ENCODE data around the gene CTNNBL1.

CTNNBL1 gene

DNA sequence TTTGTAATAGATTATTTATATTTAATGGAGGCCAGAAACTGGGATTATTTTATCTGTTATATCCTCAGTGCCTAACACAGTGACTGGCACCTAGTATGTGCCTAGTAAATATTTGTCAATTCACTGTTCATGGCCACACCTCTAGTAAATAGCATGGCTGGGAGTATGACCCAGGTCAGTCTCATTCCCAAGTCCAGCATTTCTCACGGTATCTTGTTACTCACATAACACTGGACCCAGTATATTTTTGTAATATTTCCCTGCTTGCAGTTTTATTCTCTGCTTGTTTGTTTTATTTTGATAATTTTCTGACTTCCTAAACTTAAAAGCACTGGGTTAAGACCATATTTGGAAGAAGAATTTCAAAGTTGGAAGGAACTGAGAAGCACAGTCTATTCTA lies 47.7 kb downstream of the CTNNBL1 start:
- no peak for DNase-seq (ENCODE audit: low read depth)

- no peak for DNase-seq (ENCODE audit: low read depth)
Observed at GRCh38 chr20:37742131-37742530, 48.3 kb downstream of the CTNNBL1 start.

DNA sequence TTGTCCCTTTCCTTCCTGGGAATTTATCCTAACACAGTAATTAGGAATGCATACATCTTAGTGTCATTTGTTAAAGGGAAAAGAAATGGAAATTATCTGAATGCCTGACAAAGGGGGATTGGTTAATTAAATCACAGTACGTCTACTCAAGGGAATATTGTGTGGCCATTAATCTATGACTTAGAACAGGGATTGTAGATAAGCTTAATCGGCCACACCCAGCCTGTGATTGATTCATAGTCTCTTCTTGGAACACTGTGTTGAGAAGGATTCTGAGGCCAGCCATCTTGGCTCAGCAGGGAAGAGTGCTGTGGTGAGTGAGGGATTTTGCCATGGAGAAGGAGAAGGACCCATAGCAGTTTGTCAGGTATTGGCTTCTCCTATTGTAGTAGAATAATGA lies 50.5 kb downstream of the CTNNBL1 start:
- no peak for DNase-seq (ENCODE audit: low read depth)

GRCh38 chr20:37745553-37745952 lies 51.7 kb downstream of the CTNNBL1 start:
- no peak for DNase-seq (ENCODE audit: low read depth)

GRCh38 chr20:37748015-37748414 lies 54.2 kb downstream of the CTNNBL1 start:
- DNase-seq (ENCODE audit: low read depth), result no peak

- DNase-seq (ENCODE audit: low read depth), result no peak
Observed at GRCh38 chr20:37749218-37749617, 55.4 kb downstream of the CTNNBL1 start.

- DNase-seq (ENCODE audit: low read depth), result no peak
Observed at GRCh38 chr20:37749620-37750403, 56.0 kb downstream of the CTNNBL1 start.

GRCh38 chr20:37755665-37756064 lies 61.8 kb downstream of the CTNNBL1 start:
- DNase-seq (ENCODE audit: low read depth), result no peak

DNA sequence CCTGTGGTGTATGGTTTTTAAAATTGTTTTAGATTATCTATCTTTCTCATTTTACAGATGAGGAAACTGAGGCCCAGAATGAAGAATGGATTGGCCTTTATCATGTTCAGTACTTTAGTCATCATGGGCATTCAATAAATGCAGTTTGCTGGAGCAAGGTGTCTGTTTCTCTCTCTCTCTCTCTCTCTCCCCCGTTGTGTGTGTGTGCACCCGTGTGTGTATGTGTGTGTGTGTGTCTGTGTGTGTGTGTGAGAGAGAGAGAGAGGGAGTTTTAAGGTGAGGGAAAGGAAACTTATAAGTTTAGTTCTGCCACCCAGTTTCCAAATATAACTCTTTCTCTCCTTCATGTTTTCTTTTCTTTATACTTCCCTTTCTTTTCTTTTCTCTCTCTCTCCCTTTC lies 62.4 kb downstream of the CTNNBL1 start:
- no peak for DNase-seq (ENCODE audit: low read depth)

DNA sequence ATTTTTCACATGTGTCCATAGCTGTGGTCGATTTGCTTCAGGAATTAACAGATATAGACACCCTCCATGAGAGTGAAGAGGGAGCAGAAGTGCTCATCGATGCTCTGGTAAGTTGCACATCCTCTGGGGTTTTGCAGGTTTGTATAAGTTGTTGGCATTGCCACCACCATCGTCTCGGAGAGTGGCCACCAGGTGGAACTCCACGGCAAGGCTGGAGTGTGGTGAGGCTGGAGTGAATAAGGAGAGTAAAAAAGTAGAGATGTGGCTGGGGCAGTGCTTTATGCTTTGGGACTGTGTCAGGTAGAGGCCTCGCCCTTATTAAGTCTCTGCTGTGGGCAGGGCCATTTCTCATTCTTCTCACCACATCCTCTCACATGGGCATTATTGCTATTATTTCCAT lies 63.7 kb downstream of the CTNNBL1 start:
- no peak for DNase-seq (ENCODE audit: low read depth)

- DNase-seq (ENCODE audit: low read depth), result no peak
Observed at GRCh38 chr20:37758332-37758731, 64.5 kb downstream of the CTNNBL1 start.

- DNase-seq (ENCODE audit: low read depth), result no peak
Observed at GRCh38 chr20:37759052-37759553, 65.3 kb downstream of the CTNNBL1 start.

- no peak for DNase-seq (ENCODE audit: low read depth)
Observed at GRCh38 chr20:37759761-37760209, 66.0 kb downstream of the CTNNBL1 start.

- DNase-seq (ENCODE audit: low read depth), result no peak
Observed at GRCh38 chr20:37760322-37760721, 66.5 kb downstream of the CTNNBL1 start.

DNA sequence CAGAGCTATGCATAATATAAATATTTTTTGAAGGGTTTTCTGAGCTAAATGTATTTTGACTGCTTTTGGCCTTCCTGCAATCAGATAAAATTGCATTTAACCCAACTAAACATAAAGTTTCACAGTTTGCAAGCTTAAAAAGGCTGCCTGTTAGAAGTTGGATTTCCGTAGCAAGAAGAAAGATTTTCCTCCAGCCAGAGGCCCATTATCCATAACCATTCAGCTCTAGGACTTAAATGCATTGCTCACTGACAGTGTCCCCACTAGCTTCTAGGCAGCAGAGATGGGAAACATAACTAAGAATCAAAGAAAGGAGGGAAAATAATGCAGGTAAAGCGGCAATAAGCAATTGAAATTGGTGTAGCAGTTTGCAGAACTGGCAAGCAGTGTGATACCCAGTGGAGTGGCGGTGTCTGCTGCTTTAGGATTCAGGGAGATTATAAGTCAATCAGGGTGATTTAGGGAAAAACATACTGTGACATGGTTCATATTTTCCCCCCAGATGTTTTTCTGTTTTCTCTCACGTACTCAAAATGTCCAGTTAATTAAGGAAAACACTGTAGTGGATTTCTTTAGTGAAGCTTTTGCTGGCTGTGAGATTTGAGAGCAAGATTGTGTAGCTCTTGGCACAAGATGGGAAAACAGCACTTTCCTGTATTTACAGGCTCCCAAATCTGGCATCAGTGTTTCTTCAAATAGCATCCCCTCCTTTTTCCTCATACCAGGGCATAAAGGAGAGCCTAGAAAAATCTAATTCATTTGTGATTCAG lies 69.1 kb downstream of the CTNNBL1 start:
- no peak for DNase-seq (ENCODE audit: low read depth)

- no peak for DNase-seq (ENCODE audit: low read depth)
Observed at GRCh38 chr20:37764333-37764935, 70.6 kb downstream of the CTNNBL1 start.

GRCh38 chr20:37770908-37771307 lies 77.1 kb downstream of the CTNNBL1 start:
- DNase-seq (ENCODE audit: low read depth), result no peak

- no peak for DNase-seq (ENCODE audit: low read depth)
Observed at GRCh38 chr20:37773291-37773826, 79.5 kb downstream of the CTNNBL1 start.

- DNase-seq (ENCODE audit: low read depth), result no peak
Observed at GRCh38 chr20:37774156-37774555, 80.3 kb downstream of the CTNNBL1 start.

DNA sequence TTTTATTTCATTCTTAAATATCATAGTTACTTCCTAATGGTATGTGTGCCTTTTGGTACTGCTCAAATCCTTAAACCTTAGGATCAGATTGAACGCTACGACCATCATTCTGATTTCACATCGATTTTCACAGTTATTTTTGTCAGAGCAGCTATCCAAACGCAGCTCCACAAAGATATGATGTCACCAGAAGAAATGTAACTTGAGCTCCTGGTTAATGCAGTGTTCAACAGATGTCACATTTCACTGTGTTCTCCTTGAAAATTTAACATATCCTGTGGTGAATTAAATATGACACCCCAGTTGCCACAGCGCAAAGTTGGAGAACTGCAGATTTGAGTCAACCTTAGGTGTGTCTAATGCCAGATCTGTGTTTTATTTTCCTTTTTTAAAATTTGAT lies 81.4 kb downstream of the CTNNBL1 start:
- DNase-seq (ENCODE audit: low read depth), result no peak

GRCh38 chr20:37776049-37776448 lies 82.2 kb downstream of the CTNNBL1 start:
- no peak for DNase-seq (ENCODE audit: low read depth)

- DNase-seq (ENCODE audit: low read depth), result no peak
Observed at GRCh38 chr20:37776526-37776925, 82.7 kb downstream of the CTNNBL1 start.
